GM23248 (cell line): ENCODE measurements around the gene NFIC.

Experiments
- EZH2 ChIP-seq: fragments of 200-600 bp; sonication (generic); IDR thresholded peaks from 2 replicates; pipeline ENCODE4 v1.6.1; 2018; ENCODE audit warnings: antibody characterized with exemption, mild to moderate bottlenecking; ENCODE audit not compliant: insufficient read depth, poor library complexity, severe bottlenecking
- EZH2phosphoT487 ChIP-seq: fragments of 200-600 bp; sonication (generic); IDR thresholded peaks from 2 replicates; pipeline ENCODE4 v1.6.1; 2018; ENCODE audit warnings: antibody characterized with exemption, moderate library complexity, mild to moderate bottlenecking, low read depth; ENCODE audit not compliant: insufficient read depth

- TF ChIP-seq EZH2 (no peak), EZH2phosphoT487 (no peak)
Observed at GRCh38 chr19:3509566-3509989, 143.2 kb downstream of the NFIC start.
